Breast epithelium (tissue), 4 donors: ENCODE data around the gene ATP6AP1. TPM values are rescaled to one million over a fixed set of nuclear protein-coding genes. Genes with fewer than 3 reads are reported as not detected.

Experiments
- DNase-seq, 2 donors: peaks; one replicate each; pipeline ENCODE4 v3.0.0-alpha.2; 2019; ENCODE audit warnings: low spot score in 2 of 2
- H3K27ac ChIP-seq, 2 donors: fragments of 200-600 bp; sonication (generic) in 1 of 2; one replicate each; pipeline ENCODE4 v1.5.1; 2016 to 2019; ENCODE audit warnings: mild to moderate bottlenecking in 1 of 2
- H3K27me3 ChIP-seq, 2 donors: fragments of 200-600 bp; sonication (generic) in 1 of 2; one replicate each; pipeline versions ENCODE4 v1.5.1 to v1.6.0; 2017 to 2019; ENCODE audit warnings: control low read depth in 1 of 2, mild to moderate bottlenecking in 1 of 2
- H3K36me3 ChIP-seq: fragments of 200-600 bp; one replicate; pipeline ENCODE4 v1.5.1; 2019
- H3K4me1 ChIP-seq, 2 donors: fragments of 200-600 bp; sonication (generic); one replicate each; pipeline ENCODE4 v1.5.1; 2016 to 2019; ENCODE audit warnings: control low read depth in 1 of 2
- H3K4me3 ChIP-seq, 3 donors: fragments of 200-600 bp; sonication (generic); 1 replicate in 2 of 3; 2 replicates in 1 of 3; pipeline ENCODE4 v1.5.1; 2016 to 2019; ENCODE audit warnings: mild to moderate bottlenecking in 3 of 3, moderate library complexity in 2 of 3
- H3K9me3 ChIP-seq, 2 donors: fragments of 200-600 bp; sonication (generic) in 1 of 2; one replicate each; pipeline ENCODE4 v1.5.1; 2016 to 2019; ENCODE audit warnings: control low read depth in 1 of 2
- CTCF ChIP-seq, 3 donors: fragments of 450-650 bp; IDR thresholded peaks; one replicate each; pipeline ENCODE4 v1.5.1; 2016 to 2017; ENCODE audit warnings: antibody characterized with exemption in 3 of 3, mild to moderate bottlenecking in 3 of 3, moderate library complexity in 3 of 3
- POLR2A ChIP-seq: fragments of 450-650 bp; IDR thresholded peaks from one replicate; pipeline ENCODE4 v1.6.1; 2016; ENCODE audit warnings: antibody characterized with exemption, mild to moderate bottlenecking, moderate library complexity
- POLR2AphosphoS5 ChIP-seq, 3 donors: sonication (generic); formaldehyde crosslinking; IDR thresholded peaks; one replicate each; pipeline ENCODE4 v1.6.1; 2017; ENCODE audit warnings: antibody characterized with exemption in 3 of 3
- intact Hi-C: fragments of 100-400 bp; cut with DNase I; formaldehyde crosslinking; loops from one replicate; pipeline ENCODE4 v1.15.1; 2023; ENCODE audit warnings: low total_unique reads
- total RNA-seq, 3 donors: library from RNA; depleted of rRNA; stranded (reverse); fragments of >200 nt; gene quantifications; one replicate each; pipeline ENCODE4 v1.1.0, GENCODE V29; 2016

ATP6AP1 gene
- total RNA-seq, 3 donors from 2014 or later, result 31.5 to 57.1 (median 34.8) TPM

DNA sequence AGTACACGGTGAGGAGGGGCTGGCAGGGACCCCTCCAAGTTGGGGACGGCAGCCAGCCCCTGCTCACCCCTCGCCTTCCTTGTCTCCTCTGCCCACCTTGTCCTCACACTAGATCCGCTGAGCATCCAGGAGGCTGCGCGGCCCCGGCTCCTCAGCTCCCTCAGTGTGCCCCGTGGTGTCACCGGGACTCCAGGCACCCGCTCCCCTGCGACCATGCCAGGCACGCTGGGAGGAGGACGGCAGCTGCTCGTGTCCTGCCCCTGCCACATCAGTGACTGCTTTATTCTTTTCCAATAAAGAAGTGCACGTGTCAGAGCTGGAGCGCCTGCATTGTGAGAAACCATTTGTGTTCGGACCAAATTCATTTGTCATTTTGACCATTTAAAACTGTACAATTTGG lies 21.8 kb downstream of the ATP6AP1 start:
- H3K27me3 ChIP-seq, result peaks cover 0 to 37% of the 10 kb centered on the region in 2 donors
- no peaks in the 10 kb centered on the region for H3K4me1 ChIP-seq
- TF ChIP-seq POLR2A, result no peak
- no peak for TF ChIP-seq CTCF (IDR thresholded peaks at IDR 0.05)
- no peak for TF ChIP-seq POLR2AphosphoS5 (IDR thresholded peaks at IDR 0.05)
- DNase-seq, result no peak
- H3K4me3 ChIP-seq, result no peak overlapping the region
- H3K27ac ChIP-seq, result no peak overlapping the region
- intact Hi-C loops, result no loop called here
- no peaks in the 10 kb centered on the region for H3K9me3 ChIP-seq
- no peaks in the 10 kb centered on the region for H3K36me3 ChIP-seq

DNA sequence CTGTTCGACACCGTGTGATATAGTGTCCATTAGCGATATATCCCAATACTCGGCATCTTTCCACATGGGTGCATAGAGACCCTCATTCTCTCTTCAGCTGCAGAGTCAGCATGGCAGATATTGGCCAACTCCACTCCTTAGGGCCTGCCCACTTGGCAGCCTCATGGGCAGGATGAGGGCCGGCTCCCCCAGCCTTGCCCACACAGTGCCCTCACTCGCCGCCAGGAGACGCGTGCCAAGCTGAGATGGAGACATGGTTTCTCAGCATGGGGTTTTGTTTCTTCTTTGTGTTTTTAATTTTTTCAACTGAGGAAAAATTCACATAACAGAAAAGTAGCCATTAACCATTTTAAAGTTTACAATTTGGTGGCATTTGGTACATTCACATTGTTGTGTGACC lies 24.3 kb downstream of the ATP6AP1 start:
- no peak for DNase-seq
- Histone ChIP-seq H3K27me3 (peaks cover 0 to 23% of the 10 kb centered on the region in 2 donors), H3K4me3 (no peak overlapping the region), H3K36me3 (no peaks in the 10 kb centered on the region), H3K27ac (no peak overlapping the region), H3K9me3 (no peaks in the 10 kb centered on the region), H3K4me1 (no peaks in the 10 kb centered on the region)
- TF ChIP-seq POLR2AphosphoS5 (IDR thresholded peaks at IDR 0.05) (no peak), CTCF (IDR thresholded peaks at IDR 0.05) (no peak), POLR2A (no peak)
- intact Hi-C loops, result loop anchor here (1.0 kb wide), 1 partner anchor 17 kb away; no protein-coding TSS in a partner anchor

DNA sequence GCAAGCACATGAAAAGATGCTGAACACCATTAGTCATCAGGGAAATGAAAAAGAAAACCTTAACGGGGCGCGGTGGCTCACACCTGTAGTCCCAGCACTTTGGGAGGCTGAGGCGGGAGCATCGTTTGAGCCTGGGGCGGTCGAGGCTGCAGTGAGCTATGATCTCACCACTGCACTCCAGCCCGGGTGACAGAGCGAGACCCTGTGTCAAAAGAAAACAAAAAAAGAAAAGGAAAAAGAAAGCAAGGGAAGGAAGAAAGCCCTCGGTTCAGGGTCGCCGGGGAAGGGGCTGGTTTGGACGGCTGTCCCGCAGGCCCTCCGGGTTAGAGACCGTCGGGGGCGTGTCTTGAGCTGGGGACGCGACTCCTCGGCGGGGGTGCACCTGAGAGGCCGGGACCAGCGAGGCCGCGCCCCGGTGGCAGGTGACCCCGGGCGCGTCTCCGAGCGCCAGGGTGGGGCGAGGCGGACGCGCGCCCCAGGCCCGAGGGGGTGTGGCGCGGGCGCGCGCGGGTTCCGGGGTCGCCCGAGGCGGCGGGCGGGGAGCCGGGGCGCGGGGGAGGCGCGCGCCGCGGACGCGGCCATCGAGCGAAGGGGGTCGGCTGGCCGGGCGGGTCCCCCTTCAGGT lies 29.1 kb downstream of the ATP6AP1 start:
- H3K36me3 ChIP-seq, result no peaks in the 10 kb centered on the region
- no peaks in the 10 kb centered on the region for H3K9me3 ChIP-seq
- H3K27ac ChIP-seq, result peak overlapping the region; percentile 66 to 90
- H3K27me3 ChIP-seq, result peaks cover 0 to 6% of the 10 kb centered on the region in 2 donors
- no peaks in the 10 kb centered on the region for H3K4me1 ChIP-seq
- intact Hi-C loops, result no loop called here
- H3K4me3 ChIP-seq, result peak overlapping the region; percentile 55 to 80 (median 61)
- DNase-seq, result no peak
- TF ChIP-seq POLR2A (no peak), POLR2AphosphoS5 (IDR thresholded peaks at IDR 0.05) (no peak), CTCF (IDR thresholded peaks at IDR 0.05) (no peak)

DNA sequence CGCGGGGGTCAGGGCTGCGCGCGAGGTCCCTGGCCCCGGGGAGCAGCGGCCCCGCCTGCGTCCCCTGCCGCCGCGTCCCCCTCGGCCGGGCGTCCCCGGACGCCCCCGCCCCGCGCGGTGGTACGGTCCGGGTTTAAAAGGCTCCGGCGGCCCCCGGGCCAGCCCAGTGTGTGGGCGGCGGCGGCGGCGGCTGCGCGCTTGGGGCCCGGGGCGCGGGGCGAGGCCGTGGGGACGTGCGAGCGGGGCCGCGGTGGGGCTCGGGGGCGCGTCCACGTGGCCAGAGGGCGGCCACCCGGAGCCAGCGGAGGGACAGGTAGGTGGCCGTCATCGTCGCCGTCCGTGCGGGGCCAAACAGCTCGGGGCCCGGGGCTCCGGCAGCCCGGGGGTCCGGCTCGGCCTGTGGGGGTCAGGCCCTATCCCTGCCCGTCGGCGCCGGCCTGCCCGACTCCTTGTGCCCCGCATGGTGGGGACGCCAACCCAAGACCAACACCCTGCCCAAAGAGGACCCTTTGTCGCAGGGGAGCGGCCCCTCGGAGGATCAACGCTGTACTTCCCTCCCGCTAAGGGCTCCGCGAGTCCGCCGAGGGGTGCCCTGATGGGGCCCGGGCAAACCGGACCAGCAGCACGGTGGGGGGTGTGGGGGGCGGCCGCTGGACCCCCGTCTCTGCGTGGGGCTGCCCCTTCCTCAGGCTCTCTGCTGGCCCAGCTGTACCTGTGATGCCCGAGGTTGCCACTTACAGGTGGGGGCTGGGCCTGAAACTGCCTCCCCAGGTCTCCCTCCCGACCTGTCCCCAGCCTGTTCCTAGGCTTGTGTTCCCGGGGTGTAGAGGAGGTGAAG lies 29.9 kb downstream of the ATP6AP1 start, which contains the start of gene PLXNA3:
TSS of gene PLXNA3 (plus strand) at position 166 of the 838 bp plus-strand sequence. CDS start 1,903 bp downstream, outside the sequence.
- Histone ChIP-seq H3K27ac (peak within 1 kb of the TSS; percentile 66 to 90), H3K4me1 (no peaks in the 10 kb centered on the region), H3K4me3 (peak within 1 kb of the TSS; percentile 55 to 80 (median 61)), H3K36me3 (no peaks in the 10 kb centered on the region), H3K27me3 (peaks cover 0 to 2% of the 10 kb centered on the region in 2 donors), H3K9me3 (no peaks in the 10 kb centered on the region)
- TF ChIP-seq POLR2AphosphoS5 (IDR thresholded peaks at IDR 0.05), result no peak
- no peak for TF ChIP-seq POLR2A
- TF ChIP-seq CTCF (IDR thresholded peaks at IDR 0.05), result no peak
- no peak for DNase-seq
- intact Hi-C loops, result no loop called here
